ENCODE measurements around the gene GNAL. TPM values are rescaled to one million over a fixed set of nuclear protein-coding genes. Genes with fewer than 3 reads are reported as not detected.

The GNAL gene
- total and polyA plus RNA-seq, 2 of the 4 experiments (the other 2 are of a cell fraction), result 0.15 to 0.36 TPM

- H3K4ac ChIP-seq (ENCODE audit: low read depth, low read length), result no peak overlapping the region
- H3K27ac ChIP-seq (ENCODE audit: insufficient read depth, low read length), result no peak overlapping the region
- H2AK9ac ChIP-seq (replicated peaks; ENCODE audit: low read depth, low read length, poor library complexity), result no peak overlapping the region
- no TSS peak for BruUV-seq (replicated peaks)
- H2BK20ac ChIP-seq (ENCODE audit: low read depth, low read length), result no peak overlapping the region
- H3K4me3 ChIP-seq (ENCODE audit: insufficient read depth, low read depth, low read length), result no peak overlapping the region
- WGBS, 2 experiments (ENCODE audit: extremely low coverage in 2 of 2, insufficient read length in 1 of 2), result no CpG with 5 or more reads among the region's 3 CpGs
- ATAC-seq (ENCODE audit: low read depth) (no peak), DNase-seq (no peak)
- CTCF ChIA-PET, result no interaction called here
- H3K4me1 ChIP-seq (ENCODE audit: control insufficient read depth, insufficient read depth, low read length), result no peaks in the 10 kb centered on the region
- no peak overlapping the region for H3K4me2 ChIP-seq (ENCODE audit: low read depth, low read length)
- H2BK15ac ChIP-seq (ENCODE audit: low read depth, low read length), result no peak overlapping the region
- no peak overlapping the region for H2AK5ac ChIP-seq (ENCODE audit: low read depth, low read length)
- H3K9me3 ChIP-seq (ENCODE audit: control insufficient read depth, insufficient read depth, low read length), result 0 out of 2 replicates have a peak, but pooled peaks cover 3% of the 10 kb centered on the region
- no peak overlapping the region for H3K18ac ChIP-seq (ENCODE audit: low read depth, low read length)
- no peak overlapping the region for H2BK5ac ChIP-seq (ENCODE audit: low read depth, low read length, poor library complexity, severe bottlenecking)
- no peak overlapping the region for H2BK120ac ChIP-seq (ENCODE audit: low read depth, low read length)
- no peak overlapping the region for H4K91ac ChIP-seq (ENCODE audit: insufficient read depth, low read depth, low read length)
- POLR2A ChIA-PET (ENCODE audit: unreplicated experiment), result no interaction called here
- H4K5ac ChIP-seq (ENCODE audit: low read depth, low read length), result no peak overlapping the region
- no peaks in the 10 kb centered on the region for H3K36me3 ChIP-seq (ENCODE audit: control insufficient read depth, insufficient read depth, low read length)
- no peak for TF ChIP-seq NFE2L2 (IDR thresholded peaks at IDR 0.05; ENCODE audit: low read depth, low read length)
- TF ChIP-seq MXI1 (IDR thresholded peaks at IDR 0.05; ENCODE audit: borderline replicate concordance, low read depth, low read length), result no peak
- TF ChIP-seq RAD21 (IDR thresholded peaks at IDR 0.05; ENCODE audit: low read length), result no peak
- TF ChIP-seq ELK1 (IDR thresholded peaks at IDR 0.05; ENCODE audit: borderline replicate concordance, low read depth, low read length), result no peak
- no peak for TF ChIP-seq SMC3 (IDR thresholded peaks at IDR 0.05; ENCODE audit: low read depth, low read length)
- no peak for TF ChIP-seq RCOR1 (IDR thresholded peaks at IDR 0.05; ENCODE audit: insufficient replicate concordance, low read length)
- TF ChIP-seq CEBPB (IDR thresholded peaks at IDR 0.05; ENCODE audit: low read depth, low read length), result no peak
- no peak for TF ChIP-seq CHD1 (IDR thresholded peaks at IDR 0.05; ENCODE audit: low read depth, low read length)
- TF ChIP-seq, protein P1, sequence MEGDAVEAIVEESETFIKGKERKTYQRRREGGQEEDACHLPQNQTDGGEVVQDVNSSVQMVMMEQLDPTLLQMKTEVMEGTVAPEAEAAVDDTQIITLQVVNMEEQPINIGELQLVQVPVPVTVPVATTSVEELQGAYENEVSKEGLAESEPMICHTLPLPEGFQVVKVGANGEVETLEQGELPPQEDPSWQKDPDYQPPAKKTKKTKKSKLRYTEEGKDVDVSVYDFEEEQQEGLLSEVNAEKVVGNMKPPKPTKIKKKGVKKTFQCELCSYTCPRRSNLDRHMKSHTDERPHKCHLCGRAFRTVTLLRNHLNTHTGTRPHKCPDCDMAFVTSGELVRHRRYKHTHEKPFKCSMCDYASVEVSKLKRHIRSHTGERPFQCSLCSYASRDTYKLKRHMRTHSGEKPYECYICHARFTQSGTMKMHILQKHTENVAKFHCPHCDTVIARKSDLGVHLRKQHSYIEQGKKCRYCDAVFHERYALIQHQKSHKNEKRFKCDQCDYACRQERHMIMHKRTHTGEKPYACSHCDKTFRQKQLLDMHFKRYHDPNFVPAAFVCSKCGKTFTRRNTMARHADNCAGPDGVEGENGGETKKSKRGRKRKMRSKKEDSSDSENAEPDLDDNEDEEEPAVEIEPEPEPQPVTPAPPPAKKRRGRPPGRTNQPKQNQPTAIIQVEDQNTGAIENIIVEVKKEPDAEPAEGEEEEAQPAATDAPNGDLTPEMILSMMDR (conservative IDR thresholded peaks at IDR 0.05; ENCODE audit: low read depth, low read length), result no peak
- no peak for TF ChIP-seq POLR2A (IDR thresholded peaks at IDR 0.05; ENCODE audit: low read depth, low read length)
- TF ChIP-seq USF2 (IDR thresholded peaks at IDR 0.05; ENCODE audit: low read depth, low read length), result no peak
- no peak for TF ChIP-seq BHLHE40 (IDR thresholded peaks at IDR 0.05; ENCODE audit: low read depth, low read length)
- TF ChIP-seq MAFK (IDR thresholded peaks at IDR 0.05; ENCODE audit: low read depth, low read length), result no peak
- TF ChIP-seq RFX5 (IDR thresholded peaks at IDR 0.05; ENCODE audit: low read depth, low read length), result no peak
- no peak for TF ChIP-seq FOS (IDR thresholded peaks at IDR 0.05; ENCODE audit: low read depth, low read length)
- H3K9me1 ChIP-seq (ENCODE audit: insufficient read depth, low read length), result no peaks in the 10 kb centered on the region
- in situ Hi-C loops (cut with MboI; ENCODE audit: low sequenced_read_pairs) (no loop called here), intact Hi-C loops (cut with micrococcal nuclease) (no loop called here), dilution Hi-C loops (cut with HindIII; ENCODE audit: low sequenced_read_pairs, unreplicated experiment) (no loop called here)
- H3K79me1 ChIP-seq (ENCODE audit: low read depth in 1 of 2, low read length in 2 of 2), result no peaks in the 10 kb centered on the region
- no peaks in the 10 kb centered on the region for H4K20me1 ChIP-seq (ENCODE audit: insufficient read depth, low read length)
- no peak overlapping the region for H3K9ac ChIP-seq (ENCODE audit: low read depth, low read length)
- peaks cover 28% of the 10 kb centered on the region for H3K27me3 ChIP-seq (ENCODE audit: control insufficient read depth, insufficient read depth, low read length)
- no peak overlapping the region for H3K23ac ChIP-seq (ENCODE audit: low read depth, low read length)
- H3K56ac ChIP-seq (ENCODE audit: extremely low read depth, insufficient read depth, low read length), result no peak overlapping the region
- no peak overlapping the region for H2AFZ ChIP-seq (replicated peaks; ENCODE audit: low read length, poor library complexity)
- no peak overlapping the region for H4K8ac ChIP-seq (ENCODE audit: low read depth in 2 of 2, low read length in 2 of 2)
- H3K14ac ChIP-seq (replicated peaks; ENCODE audit: low read depth, low read length), result no peak overlapping the region
These were observed 37.2 kb upstream of the GNAL start for GRCh38 chr18:11651899-11652298.
